ENCODE data around the gene GATA3.

Gene GATA3

GRCh38 chr10:8032558-8032957 lies 21.9 kb upstream of the GATA3 start:
- Histone ChIP-seq H3K27ac (ENCODE audit: low read length) (no peak overlapping the region), H3K4me3 (ENCODE audit: low read length) (no peak overlapping the region), H3K36me3 (ENCODE audit: insufficient read depth, low read depth, low read length) (no peaks in the 10 kb centered on the region), H3K4me1 (ENCODE audit: insufficient read depth, low read length) (peaks cover 8% of the 10 kb centered on the region; the same call in 1 of the 2 replicates), H3K9me3 (ENCODE audit: insufficient read depth, low read depth, low read length) (peaks cover 8% of the 10 kb centered on the region; the same call in 1 of the 2 replicates), H3K27me3 (ENCODE audit: insufficient read depth, low read length) (peaks cover 74% of the 10 kb centered on the region), H3K9ac (ENCODE audit: low read depth, low read length) (no peak overlapping the region)

- Histone ChIP-seq H3K9ac (ENCODE audit: low read depth, low read length) (no peak overlapping the region), H3K27me3 (ENCODE audit: insufficient read depth, low read length) (peaks cover 87% of the 10 kb centered on the region), H3K9me3 (ENCODE audit: insufficient read depth, low read depth, low read length) (peaks cover 8% of the 10 kb centered on the region; the same call in 1 of the 2 replicates), H3K36me3 (ENCODE audit: insufficient read depth, low read depth, low read length) (no peaks in the 10 kb centered on the region), H3K27ac (ENCODE audit: low read length) (no peak overlapping the region), H3K4me1 (ENCODE audit: insufficient read depth, low read length) (peaks cover 8% of the 10 kb centered on the region; the same call in 1 of the 2 replicates), H3K4me3 (ENCODE audit: low read length) (peak overlapping the region; percentile 49; the same call in 1 of the 2 replicates)
Observed at GRCh38 chr10:8033812-8034465, 20.5 kb upstream of the GATA3 start.

GRCh38 chr10:8034466-8035005 lies 20.0 kb upstream of the GATA3 start:
- Histone ChIP-seq H3K4me1 (ENCODE audit: insufficient read depth, low read length) (peaks cover 8% of the 10 kb centered on the region; the same call in 1 of the 2 replicates), H3K4me3 (ENCODE audit: low read length) (peak overlapping the region; percentile 49; the same call in 1 of the 2 replicates), H3K9me3 (ENCODE audit: insufficient read depth, low read depth, low read length) (peaks cover 8% of the 10 kb centered on the region; the same call in 1 of the 2 replicates), H3K9ac (ENCODE audit: low read depth, low read length) (no peak overlapping the region), H3K36me3 (ENCODE audit: insufficient read depth, low read depth, low read length) (no peaks in the 10 kb centered on the region), H3K27ac (ENCODE audit: low read length) (no peak overlapping the region), H3K27me3 (ENCODE audit: insufficient read depth, low read length) (peaks cover 93% of the 10 kb centered on the region)

- Histone ChIP-seq H3K36me3 (ENCODE audit: insufficient read depth, low read depth, low read length) (no peaks in the 10 kb centered on the region), H3K4me1 (ENCODE audit: insufficient read depth, low read length) (peaks cover 8% of the 10 kb centered on the region; the same call in 1 of the 2 replicates), H3K9me3 (ENCODE audit: insufficient read depth, low read depth, low read length) (peaks cover 8% of the 10 kb centered on the region; the same call in 1 of the 2 replicates), H3K4me3 (ENCODE audit: low read length) (peak overlapping the region; percentile 36; the same call in 1 of the 2 replicates), H3K27ac (ENCODE audit: low read length) (no peak overlapping the region), H3K9ac (ENCODE audit: low read depth, low read length) (no peak overlapping the region), H3K27me3 (ENCODE audit: insufficient read depth, low read length) (peaks cover 99% of the 10 kb centered on the region)
Observed at GRCh38 chr10:8035006-8035640, 19.4 kb upstream of the GATA3 start.

- Histone ChIP-seq H3K4me3 (ENCODE audit: low read length) (0 out of 2 replicates have a peak overlapping the region, but pooled peaks have one; percentile 40), H3K4me1 (ENCODE audit: insufficient read depth, low read length) (peaks cover 8% of the 10 kb centered on the region; the same call in 1 of the 2 replicates), H3K27me3 (ENCODE audit: insufficient read depth, low read length) (peaks cover 100% of the 10 kb centered on the region), H3K9ac (ENCODE audit: low read depth, low read length) (no peak overlapping the region), H3K9me3 (ENCODE audit: insufficient read depth, low read depth, low read length) (peaks cover 8% of the 10 kb centered on the region; the same call in 1 of the 2 replicates), H3K27ac (ENCODE audit: low read length) (no peak overlapping the region), H3K36me3 (ENCODE audit: insufficient read depth, low read depth, low read length) (no peaks in the 10 kb centered on the region)
Observed at GRCh38 chr10:8035641-8036470, 18.6 kb upstream of the GATA3 start.

GRCh38 chr10:8036506-8037198 lies 17.8 kb upstream of the GATA3 start:
- Histone ChIP-seq H3K36me3 (ENCODE audit: insufficient read depth, low read depth, low read length) (no peaks in the 10 kb centered on the region), H3K4me3 (ENCODE audit: low read length) (no peak overlapping the region), H3K27ac (ENCODE audit: low read length) (no peak overlapping the region), H3K9me3 (ENCODE audit: insufficient read depth, low read depth, low read length) (peaks cover 8% of the 10 kb centered on the region; the same call in 1 of the 2 replicates), H3K4me1 (ENCODE audit: insufficient read depth, low read length) (peaks cover 8% of the 10 kb centered on the region; the same call in 1 of the 2 replicates), H3K27me3 (ENCODE audit: insufficient read depth, low read length) (peaks cover 100% of the 10 kb centered on the region), H3K9ac (ENCODE audit: low read depth, low read length) (no peak overlapping the region)

- Histone ChIP-seq H3K9ac (ENCODE audit: low read depth, low read length) (no peak overlapping the region), H3K9me3 (ENCODE audit: insufficient read depth, low read depth, low read length) (peaks cover 8% of the 10 kb centered on the region; the same call in 1 of the 2 replicates), H3K4me3 (ENCODE audit: low read length) (no peak overlapping the region), H3K27me3 (ENCODE audit: insufficient read depth, low read length) (peaks cover 100% of the 10 kb centered on the region), H3K4me1 (ENCODE audit: insufficient read depth, low read length) (peaks cover 10% of the 10 kb centered on the region), H3K36me3 (ENCODE audit: insufficient read depth, low read depth, low read length) (no peaks in the 10 kb centered on the region), H3K27ac (ENCODE audit: low read length) (no peak overlapping the region)
Observed at GRCh38 chr10:8037199-8037801, 17.2 kb upstream of the GATA3 start.

- no peaks in the 10 kb centered on the region for H3K36me3 ChIP-seq (ENCODE audit: insufficient read depth, low read depth, low read length)
- H3K4me3 ChIP-seq (ENCODE audit: low read length), result no peak overlapping the region
- peaks cover 15% of the 10 kb centered on the region for H3K4me1 ChIP-seq (ENCODE audit: insufficient read depth, low read length)
- peaks cover 100% of the 10 kb centered on the region for H3K27me3 ChIP-seq (ENCODE audit: insufficient read depth, low read length)
- H3K9ac ChIP-seq (ENCODE audit: low read depth, low read length), result no peak overlapping the region
- peaks cover 8% of the 10 kb centered on the region; the same call in 1 of the 2 replicates for H3K9me3 ChIP-seq (ENCODE audit: insufficient read depth, low read depth, low read length)
- H3K27ac ChIP-seq (ENCODE audit: low read length), result no peak overlapping the region
Observed at GRCh38 chr10:8037941-8038894, 16.3 kb upstream of the GATA3 start.

- Histone ChIP-seq H3K9ac (ENCODE audit: low read depth, low read length) (no peak overlapping the region), H3K4me1 (ENCODE audit: insufficient read depth, low read length) (peaks cover 17% of the 10 kb centered on the region), H3K4me3 (ENCODE audit: low read length) (no peak overlapping the region), H3K27me3 (ENCODE audit: insufficient read depth, low read length) (peaks cover 100% of the 10 kb centered on the region), H3K27ac (ENCODE audit: low read length) (no peak overlapping the region), H3K9me3 (ENCODE audit: insufficient read depth, low read depth, low read length) (peaks cover 8% of the 10 kb centered on the region; the same call in 1 of the 2 replicates), H3K36me3 (ENCODE audit: insufficient read depth, low read depth, low read length) (no peaks in the 10 kb centered on the region)
Observed at GRCh38 chr10:8039321-8039881, 15.1 kb upstream of the GATA3 start.

Measured in iPS-20b (cell line).